GM18873 (cell line): ENCODE measurements around the gene NSD2.

ENCODE experiments used
- ATAC-seq: cut with Tn5 transposase; IDR thresholded peaks from one replicate; pipeline ENCODE4 v1.9.1; 2021; ENCODE audit warnings: mild to moderate bottlenecking, moderate library complexity, moderate number of reproducible peaks; ENCODE audit not compliant: unreplicated experiment, low FRiP score

The NSD2 gene

GRCh38 chr4:1862961-1863296 is 8.3 kb upstream of the NSD2 start:
- ATAC-seq = no peak

- no peak for ATAC-seq
These were observed 7.7 kb upstream of the NSD2 start for GRCh38 chr4:1863297-1864033.

- no peak for ATAC-seq
These were observed 6.9 kb upstream of the NSD2 start for GRCh38 chr4:1864076-1865008.

GRCh38 chr4:1866189-1866661 is 5.0 kb upstream of the NSD2 start:
- ATAC-seq = no peak

GRCh38 chr4:1868293-1868692 is 2.9 kb upstream of the NSD2 start:
- no peak for ATAC-seq

GRCh38 chr4:1868912-1869311 is 2.3 kb upstream of the NSD2 start:
- ATAC-seq = no peak

- ATAC-seq = peak; percentile 3
These were observed 1.5 kb upstream of the NSD2 start for GRCh38 chr4:1869530-1870327.

GRCh38 chr4:1870328-1870577 is 940 bp upstream of the NSD2 start:
- no peak for ATAC-seq

- ATAC-seq = peak; percentile 1
These were observed 353 bp downstream of the NSD2 start for GRCh38 chr4:1871471-1872021.

GRCh38 chr4:1872870-1873269 is 1.7 kb downstream of the NSD2 start:
- no peak for ATAC-seq

- no peak for ATAC-seq
These were observed 2.1 kb downstream of the NSD2 start for GRCh38 chr4:1873291-1873690.

GRCh38 chr4:1873776-1874175 is 2.6 kb downstream of the NSD2 start:
- ATAC-seq = no peak

GRCh38 chr4:1874201-1874600 is 3.0 kb downstream of the NSD2 start:
- ATAC-seq = no peak

GRCh38 chr4:1879485-1879884 is 8.3 kb downstream of the NSD2 start:
- ATAC-seq = no peak

- no peak for ATAC-seq
These were observed 9.1 kb downstream of the NSD2 start for GRCh38 chr4:1880332-1880731.

- no peak for ATAC-seq
These were observed 11.7 kb downstream of the NSD2 start for GRCh38 chr4:1882850-1883271.

- no peak for ATAC-seq
These were observed 12.4 kb downstream of the NSD2 start for GRCh38 chr4:1883583-1883982.

- no peak for ATAC-seq
These were observed 14.2 kb downstream of the NSD2 start for GRCh38 chr4:1885414-1885813.

- ATAC-seq = no peak
These were observed 15.9 kb downstream of the NSD2 start for GRCh38 chr4:1887052-1887451.

- no peak for ATAC-seq
These were observed 19.9 kb downstream of the NSD2 start for GRCh38 chr4:1890979-1891570.
